ENCODE results near the gene RNU1-4. TPM values are rescaled to one million over a fixed set of nuclear protein-coding genes. Genes with fewer than 3 reads are reported as not detected.

RNU1-4 gene
- under 0.01 TPM in 2 replicates for total RNA-seq

DNA sequence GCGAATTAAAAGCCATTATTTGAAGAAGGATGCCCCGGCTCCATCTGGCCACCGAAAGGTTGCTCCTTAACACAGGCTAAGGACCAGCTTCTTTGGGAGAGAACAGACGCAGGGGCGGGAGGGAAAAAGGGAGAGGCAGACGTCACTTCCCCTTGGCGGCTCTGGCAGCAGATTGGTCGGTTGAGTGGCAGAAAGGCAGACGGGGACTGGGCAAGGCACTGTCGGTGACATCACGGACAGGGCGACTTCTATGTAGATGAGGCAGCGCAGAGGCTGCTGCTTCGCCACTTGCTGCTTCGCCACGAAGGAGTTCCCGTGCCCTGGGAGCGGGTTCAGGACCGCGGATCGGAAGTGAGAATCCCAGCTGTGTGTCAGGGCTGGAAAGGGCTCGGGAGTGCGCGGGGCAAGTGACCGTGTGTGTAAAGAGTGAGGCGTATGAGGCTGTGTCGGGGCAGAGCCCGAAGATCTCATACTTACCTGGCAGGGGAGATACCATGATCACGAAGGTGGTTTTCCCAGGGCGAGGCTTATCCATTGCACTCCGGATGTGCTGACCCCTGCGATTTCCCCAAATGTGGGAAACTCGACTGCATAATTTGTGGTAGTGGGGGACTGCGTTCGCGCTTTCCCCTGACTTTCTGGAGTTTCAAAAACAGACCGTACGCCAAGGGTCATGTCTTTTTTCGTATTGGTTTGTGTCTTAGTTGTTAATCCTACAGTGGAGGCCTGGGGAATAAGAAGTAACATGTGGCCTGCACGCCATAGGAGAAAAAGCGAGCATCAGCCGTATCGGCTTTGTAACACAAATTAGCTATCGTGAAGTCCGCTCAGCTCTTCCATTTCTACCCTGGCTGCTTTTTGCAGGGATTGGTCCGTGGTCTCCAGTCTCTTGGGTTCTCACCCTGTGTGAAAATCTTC is at the start of gene RNU1-4:
Gene RNU1-4, plus strand, starts transcription at position 470 of the 918 bp plus-strand sequence.

Other genes starting within 250 kb of the RNU1-4 start
- under 0.01 TPM in 2 replicates for gene RNU1-1, start 226.2 kb upstream of the RNU1-4 start, total RNA-seq
- gene NBPF1, start 127.0 kb upstream of the RNU1-4 start, total RNA-seq = 17.4 and 23.8 TPM in 2 replicates
- gene RNU1-3, start 73.6 kb upstream of the RNU1-4 start, total RNA-seq = under 0.01 TPM in 2 replicates
- gene RNU1-2, start 155.5 kb downstream of the RNU1-4 start, total RNA-seq = under 0.01 TPM in 2 replicates
- gene CROCC, start 181.4 kb downstream of the RNU1-4 start, total RNA-seq = 14.2 and 15.8 TPM in 2 replicates
- gene MFAP2, start 240.1 kb downstream of the RNU1-4 start, total RNA-seq = 118 and 137 TPM in 2 replicates

All from pericardium fibroblast (primary cell).